ENCODE measurements around the gene SLC2A10.

Gene SLC2A10

GRCh38 chr20:46682063-46682821 lies 27.2 kb upstream of the SLC2A10 start:
- DNase-seq, result no peak

- no peak for DNase-seq
Observed at GRCh38 chr20:46683011-46683667, 26.3 kb upstream of the SLC2A10 start.

- no peak for DNase-seq
Observed at GRCh38 chr20:46683668-46683938, 25.8 kb upstream of the SLC2A10 start.

- no peak for DNase-seq
Observed at GRCh38 chr20:46683939-46684750, 25.3 kb upstream of the SLC2A10 start.

- no peak for DNase-seq
Observed at GRCh38 chr20:46688151-46689081, 21.0 kb upstream of the SLC2A10 start.

GRCh38 chr20:46689082-46689753 lies 20.2 kb upstream of the SLC2A10 start, which contains the start of gene TP53RK:
TP53RK (minus strand) TSS chr20:46689444; CDS start chr20:46689414, 30 bp downstream.
- DNase-seq, result peak; percentile 96 to 97

- DNase-seq, result no peak
Observed at GRCh38 chr20:46689754-46690085, 19.7 kb upstream of the SLC2A10 start.

GRCh38 chr20:46690219-46691106 lies 19.0 kb upstream of the SLC2A10 start:
- DNase-seq, result no peak

GRCh38 chr20:46691196-46691595 lies 18.3 kb upstream of the SLC2A10 start:
- DNase-seq, result no peak

- DNase-seq, result peak; percentile 33 to 38
Observed at GRCh38 chr20:46694484-46694883, 15.0 kb upstream of the SLC2A10 start.

GRCh38 chr20:46695892-46696291 lies 13.6 kb upstream of the SLC2A10 start:
- no peak for DNase-seq

- DNase-seq, result no peak
Observed at GRCh38 chr20:46696791-46697279, 12.6 kb upstream of the SLC2A10 start.

GRCh38 chr20:46698788-46699187 lies 10.7 kb upstream of the SLC2A10 start:
- no peak for DNase-seq

- DNase-seq, result no peak
Observed at GRCh38 chr20:46699651-46700359, 9.6 kb upstream of the SLC2A10 start.

- no peak for DNase-seq
Observed at GRCh38 chr20:46700481-46700880, 9.0 kb upstream of the SLC2A10 start.

- DNase-seq, result no peak
Observed at GRCh38 chr20:46701057-46701456, 8.4 kb upstream of the SLC2A10 start.

GRCh38 chr20:46701556-46701955 lies 7.9 kb upstream of the SLC2A10 start:
- DNase-seq, result no peak

- DNase-seq, result no peak
Observed at GRCh38 chr20:46701986-46702385, 7.5 kb upstream of the SLC2A10 start.

- no peak for DNase-seq
Observed at GRCh38 chr20:46702447-46703203, 6.8 kb upstream of the SLC2A10 start.
